Nephron progenitor cell (in vitro differentiated cells): Measurements from ENCODE around the gene MCM9.

Experiments
- DNase-seq: peaks from one replicate; pipeline ENCODE4 v3.0.0; 2021
- H3K27ac Mint-ChIP-seq: 2 replicates; pipeline ENCODE4 v1.8.0; 2021; ENCODE audit warnings: mild to moderate bottlenecking, moderate library complexity, mixed read lengths
- H3K27me3 Mint-ChIP-seq: 2 replicates; pipeline ENCODE4 v1.8.0; 2021; ENCODE audit warnings: mild to moderate bottlenecking, low read depth, mixed read lengths; ENCODE audit not compliant: poor library complexity
- H3K36me3 Mint-ChIP-seq: 2 replicates; pipeline ENCODE4 v1.8.0; 2021; ENCODE audit warnings: low read depth, mixed read lengths
- H3K4me1 Mint-ChIP-seq: 2 replicates; pipeline ENCODE4 v1.8.0; 2021; ENCODE audit warnings: mixed read lengths
- H3K4me3 Mint-ChIP-seq: 2 replicates; pipeline ENCODE4 v1.8.0; 2021; ENCODE audit warnings: mild to moderate bottlenecking, moderate library complexity, mixed read lengths
- H3K9me3 Mint-ChIP-seq: 2 replicates; pipeline ENCODE4 v1.8.0; 2021; ENCODE audit warnings: mild to moderate bottlenecking, moderate library complexity, mixed read lengths
- TF ChIP-seq, protein P1 (sequence below): fragments of 200-600 bp; sonication (generic); IDR thresholded peaks from 2 replicates; pipeline ENCODE4 v1.5.0; 2021; ENCODE audit warnings: antibody characterized with exemption

MCM9 gene

DNA sequence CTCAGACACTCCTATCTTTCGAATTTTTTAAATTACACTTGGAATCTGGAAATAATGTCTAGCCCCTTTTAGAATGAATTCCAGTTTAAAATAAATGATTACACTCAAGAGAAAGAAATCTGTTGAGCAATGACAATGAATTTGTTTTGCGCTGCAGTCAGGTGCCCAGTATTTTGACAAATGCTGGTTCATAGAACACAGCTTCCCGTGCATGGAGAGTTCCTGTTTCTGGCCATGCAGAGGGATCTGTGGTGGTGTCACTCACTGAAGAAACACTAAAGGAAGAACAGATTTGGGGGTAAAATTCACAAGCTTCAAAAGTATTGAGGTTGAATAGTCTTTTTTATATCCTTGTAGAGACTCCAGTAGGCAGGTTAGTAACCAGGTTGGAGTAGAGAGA is 170.2 kb downstream of the MCM9 start:
- H3K9me3 Mint-ChIP-seq, result no peaks in the 10 kb centered on the region
- H3K36me3 Mint-ChIP-seq, result no peaks in the 10 kb centered on the region
- no peak for DNase-seq
- peaks cover 21% of the 10 kb centered on the region for H3K4me1 Mint-ChIP-seq
- no peak overlapping the region for H3K4me3 Mint-ChIP-seq
- H3K27ac Mint-ChIP-seq, result no peak overlapping the region
- H3K27me3 Mint-ChIP-seq, result peaks cover 10% of the 10 kb centered on the region
- TF ChIP-seq, protein P1, sequence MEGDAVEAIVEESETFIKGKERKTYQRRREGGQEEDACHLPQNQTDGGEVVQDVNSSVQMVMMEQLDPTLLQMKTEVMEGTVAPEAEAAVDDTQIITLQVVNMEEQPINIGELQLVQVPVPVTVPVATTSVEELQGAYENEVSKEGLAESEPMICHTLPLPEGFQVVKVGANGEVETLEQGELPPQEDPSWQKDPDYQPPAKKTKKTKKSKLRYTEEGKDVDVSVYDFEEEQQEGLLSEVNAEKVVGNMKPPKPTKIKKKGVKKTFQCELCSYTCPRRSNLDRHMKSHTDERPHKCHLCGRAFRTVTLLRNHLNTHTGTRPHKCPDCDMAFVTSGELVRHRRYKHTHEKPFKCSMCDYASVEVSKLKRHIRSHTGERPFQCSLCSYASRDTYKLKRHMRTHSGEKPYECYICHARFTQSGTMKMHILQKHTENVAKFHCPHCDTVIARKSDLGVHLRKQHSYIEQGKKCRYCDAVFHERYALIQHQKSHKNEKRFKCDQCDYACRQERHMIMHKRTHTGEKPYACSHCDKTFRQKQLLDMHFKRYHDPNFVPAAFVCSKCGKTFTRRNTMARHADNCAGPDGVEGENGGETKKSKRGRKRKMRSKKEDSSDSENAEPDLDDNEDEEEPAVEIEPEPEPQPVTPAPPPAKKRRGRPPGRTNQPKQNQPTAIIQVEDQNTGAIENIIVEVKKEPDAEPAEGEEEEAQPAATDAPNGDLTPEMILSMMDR, result no peak
